Smooth muscle cell (in vitro differentiated cells): ENCODE results near the gene JMY. TPM values are rescaled to one million over a fixed set of nuclear protein-coding genes. Genes with fewer than 3 reads are reported as not detected.

ENCODE experiments used
- DNase-seq: peaks from one replicate; lab custom pipeline; 2025; ENCODE audit not compliant: unreplicated experiment; lab: John Stamatoyannopoulos, UW
- H2AFZ ChIP-seq: fragments of 200-600 bp; sonication (generic); 2 replicates; pipeline ENCODE4 v1.6.0; 2016; ENCODE audit warnings: antibody characterized with exemption, low read depth, mild to moderate bottlenecking
- H3F3A ChIP-seq: fragments of 200-600 bp; sonication (generic); 2 replicates; pipeline ENCODE4 v1.6.0; 2017; ENCODE audit warnings: antibody characterized with exemption, low read depth
- H3K27ac ChIP-seq: fragments of 200-600 bp; sonication (generic); 2 replicates; pipeline ENCODE4 v1.5.1; 2016; ENCODE audit warnings: low read depth, mild to moderate bottlenecking
- H3K27me3 ChIP-seq: fragments of 200-600 bp; sonication (generic); 2 replicates; pipeline ENCODE4 v1.6.1; 2016; ENCODE audit warnings: low read depth, mild to moderate bottlenecking
- H3K36me3 ChIP-seq: fragments of 200-600 bp; sonication (generic); 2 replicates; pipeline ENCODE4 v1.5.1; 2016; ENCODE audit warnings: low read depth
- H3K4me1 ChIP-seq: fragments of 200-600 bp; sonication (generic); 2 replicates; pipeline ENCODE4 v1.5.1; 2016; ENCODE audit warnings: low read depth
- H3K4me2 ChIP-seq: fragments of 200-600 bp; sonication (generic); 2 replicates; pipeline ENCODE4 v1.6.0; 2016; ENCODE audit warnings: mild to moderate bottlenecking
- H3K4me3 ChIP-seq: fragments of 200-600 bp; sonication (generic); 2 replicates; pipeline ENCODE4 v1.5.1; 2016; ENCODE audit warnings: mild to moderate bottlenecking
- H3K79me2 ChIP-seq: fragments of 200-600 bp; sonication (generic); 2 replicates; pipeline ENCODE4 v1.6.0; 2016; ENCODE audit warnings: low read depth, mild to moderate bottlenecking
- H3K9ac ChIP-seq: fragments of 200-600 bp; sonication (generic); 2 replicates; pipeline ENCODE4 v1.6.0; 2016; ENCODE audit warnings: low read depth
- H3K9me3 ChIP-seq: fragments of 200-600 bp; sonication (generic); replicated peaks from 2 replicates; pipeline ENCODE4 v1.5.1; 2016; ENCODE audit warnings: low read depth
- H4K20me1 ChIP-seq: fragments of 200-600 bp; sonication (generic); 2 replicates; pipeline ENCODE4 v1.6.0; 2016; ENCODE audit warnings: low read depth
- WGBS: methylation state at CpG from one replicate; pipeline ENCODE4 v1.1.7; 2016; ENCODE audit warnings: low lambda C conversion rate; 5-methylcytosine and 5-hydroxymethylcytosine counted together
- polyA plus RNA-seq: library from polyadenylated mRNA; unstranded; fragments of >200 nt; fragmentation: Nextera tagmentation; extraction: Ambion mirVana; gene quantifications from 2 replicates; pipeline ENCODE4 v1.2.1, GENCODE V29; 2016
- total RNA-seq: library from RNA; depleted of rRNA; stranded (reverse); fragments of >200 nt; gene quantifications from 2 replicates; pipeline ENCODE4 v1.2.3, GENCODE V29; 2014
- TF ChIP-seq, protein P1 (sequence below): fragments of 200-600 bp; sonication (generic); IDR thresholded peaks from 2 replicates; pipeline ENCODE4 v1.5.1; 2017; ENCODE audit warnings: borderline replicate concordance, mild to moderate bottlenecking, antibody characterized with exemption; ENCODE audit not compliant: insufficient read depth, poor library complexity, severe bottlenecking

The JMY gene
- total and polyA plus RNA-seq, 2 experiments from 2014 or later = 0.55 to 5.0 TPM

GRCh38 chr5:79190235-79190529, 45.7 kb upstream of the JMY start:
- whole genome bisulfite sequencing = 88% methylated on average over 2 of the region's 2 CpGs
- no peak overlapping the region for H3K9ac ChIP-seq
- H4K20me1 ChIP-seq = no peaks in the 10 kb centered on the region
- H3K4me3 ChIP-seq = no peak overlapping the region
- H3K79me2 ChIP-seq = no peaks in the 10 kb centered on the region
- no peak overlapping the region for H3K27ac ChIP-seq
- no peaks in the 10 kb centered on the region for H3K36me3 ChIP-seq
- TF ChIP-seq, protein P1, sequence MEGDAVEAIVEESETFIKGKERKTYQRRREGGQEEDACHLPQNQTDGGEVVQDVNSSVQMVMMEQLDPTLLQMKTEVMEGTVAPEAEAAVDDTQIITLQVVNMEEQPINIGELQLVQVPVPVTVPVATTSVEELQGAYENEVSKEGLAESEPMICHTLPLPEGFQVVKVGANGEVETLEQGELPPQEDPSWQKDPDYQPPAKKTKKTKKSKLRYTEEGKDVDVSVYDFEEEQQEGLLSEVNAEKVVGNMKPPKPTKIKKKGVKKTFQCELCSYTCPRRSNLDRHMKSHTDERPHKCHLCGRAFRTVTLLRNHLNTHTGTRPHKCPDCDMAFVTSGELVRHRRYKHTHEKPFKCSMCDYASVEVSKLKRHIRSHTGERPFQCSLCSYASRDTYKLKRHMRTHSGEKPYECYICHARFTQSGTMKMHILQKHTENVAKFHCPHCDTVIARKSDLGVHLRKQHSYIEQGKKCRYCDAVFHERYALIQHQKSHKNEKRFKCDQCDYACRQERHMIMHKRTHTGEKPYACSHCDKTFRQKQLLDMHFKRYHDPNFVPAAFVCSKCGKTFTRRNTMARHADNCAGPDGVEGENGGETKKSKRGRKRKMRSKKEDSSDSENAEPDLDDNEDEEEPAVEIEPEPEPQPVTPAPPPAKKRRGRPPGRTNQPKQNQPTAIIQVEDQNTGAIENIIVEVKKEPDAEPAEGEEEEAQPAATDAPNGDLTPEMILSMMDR = no peak
- no peak overlapping the region for H3K4me2 ChIP-seq
- H3K4me1 ChIP-seq = no peaks in the 10 kb centered on the region
- H3K9me3 ChIP-seq = no peaks in the 10 kb centered on the region
- H2AFZ ChIP-seq = no peak overlapping the region
- no peak for DNase-seq
- H3F3A ChIP-seq = no peaks in the 10 kb centered on the region
- no peaks in the 10 kb centered on the region for H3K27me3 ChIP-seq

DNA sequence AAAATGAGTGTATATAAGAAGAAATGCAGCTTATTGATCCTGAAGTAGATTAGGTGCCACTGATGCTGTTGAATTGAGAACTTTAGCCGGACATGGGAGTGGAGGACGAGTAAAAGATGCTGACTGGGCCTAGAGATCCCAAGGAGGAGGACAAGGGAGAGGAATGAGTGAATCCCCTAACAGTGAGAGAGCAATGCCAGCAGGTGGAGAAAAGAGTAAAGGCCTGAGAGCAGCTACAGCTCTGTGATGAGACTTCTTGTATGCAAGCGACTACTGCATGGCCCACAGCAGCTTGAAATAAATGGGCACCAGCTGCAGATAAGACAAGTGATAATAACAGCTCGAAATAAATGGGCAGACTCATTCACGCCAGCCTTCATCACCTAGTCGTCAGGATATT, 44.5 kb upstream of the JMY start:
- Histone ChIP-seq H4K20me1 (no peaks in the 10 kb centered on the region), H3K27ac (no peak overlapping the region), H3K9ac (no peak overlapping the region), H3K4me2 (no peak overlapping the region), H3K9me3 (no peaks in the 10 kb centered on the region), H2AFZ (no peak overlapping the region), H3K79me2 (no peaks in the 10 kb centered on the region), H3K27me3 (no peaks in the 10 kb centered on the region), H3K4me3 (no peak overlapping the region), H3K36me3 (no peaks in the 10 kb centered on the region), H3F3A (no peaks in the 10 kb centered on the region), H3K4me1 (no peaks in the 10 kb centered on the region)
- WGBS = 88% methylated on average over 6 of the region's 6 CpGs
- TF ChIP-seq, protein P1 = no peak
- DNase-seq = no peak

- DNase-seq = no peak
- no peaks in the 10 kb centered on the region for H3K9me3 ChIP-seq
These were observed 42.3 kb upstream of the JMY start for GRCh38 chr5:79193643-79194042.

DNA sequence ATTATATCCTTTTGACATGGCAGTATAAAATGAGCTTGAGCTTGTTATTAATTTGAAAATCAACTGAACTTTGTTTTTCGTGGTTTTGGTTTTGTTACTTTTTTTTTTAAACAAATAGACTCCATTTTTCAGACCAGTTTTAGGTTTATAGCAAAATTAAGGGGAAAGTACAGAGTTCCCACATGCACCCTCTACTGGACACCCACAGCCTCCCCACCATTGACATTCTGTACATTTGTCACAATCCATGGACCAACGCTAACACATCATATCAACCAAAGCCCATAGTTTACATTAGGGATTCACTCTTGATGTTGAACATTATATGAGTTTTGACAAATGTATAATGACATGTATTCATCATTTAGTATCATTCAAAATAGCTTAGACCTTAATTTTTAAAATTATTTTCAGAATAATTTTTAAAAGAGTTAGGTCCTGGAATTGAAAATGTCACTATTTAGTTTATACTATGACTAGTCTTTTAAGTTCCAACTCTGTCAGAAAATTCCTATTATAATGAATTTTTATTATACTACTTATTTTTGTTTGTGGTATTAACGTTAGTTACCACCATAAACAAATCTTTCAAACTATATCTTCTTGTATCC, 35.3 kb upstream of the JMY start:
- Histone ChIP-seq H3K27me3 (no peaks in the 10 kb centered on the region), H3K4me3 (no peak overlapping the region), H2AFZ (no peak overlapping the region), H3K4me1 (no peaks in the 10 kb centered on the region), H3K4me2 (no peak overlapping the region), H4K20me1 (no peaks in the 10 kb centered on the region), H3K9me3 (no peaks in the 10 kb centered on the region), H3K9ac (no peak overlapping the region), H3K27ac (no peak overlapping the region), H3K79me2 (no peaks in the 10 kb centered on the region), H3F3A (no peaks in the 10 kb centered on the region), H3K36me3 (no peaks in the 10 kb centered on the region)
- 74% methylated on average over 3 of the region's 3 CpGs for WGBS
- TF ChIP-seq, protein P1 = peak; percentile 35
- no peak for DNase-seq

More at GRCh38 chr5:79193643-79194042, 42.3 kb upstream of the JMY start:
- H3F3A ChIP-seq = no peaks in the 10 kb centered on the region
- H3K4me2 ChIP-seq = no peak overlapping the region
- 78% methylated on average over 4 of the region's 4 CpGs for WGBS
- H3K27me3 ChIP-seq = no peaks in the 10 kb centered on the region
- H3K36me3 ChIP-seq = no peaks in the 10 kb centered on the region
- no peak overlapping the region for H3K9ac ChIP-seq
- H3K79me2 ChIP-seq = no peaks in the 10 kb centered on the region
- H3K27ac ChIP-seq = no peak overlapping the region
- TF ChIP-seq, protein P1 = no peak
- no peaks in the 10 kb centered on the region for H3K4me1 ChIP-seq
- no peak overlapping the region for H3K4me3 ChIP-seq
- no peaks in the 10 kb centered on the region for H4K20me1 ChIP-seq
- no peak overlapping the region for H2AFZ ChIP-seq
